DND-41 (cell line): ENCODE results near the gene SUSD6.

Experiments used
- EZH2 ChIP-seq: IDR thresholded peaks from 3 replicates; pipeline ENCODE4 v1.6.1; 2012; ENCODE audit warnings: borderline replicate concordance, low read depth, mild to moderate bottlenecking, moderate library complexity, low read length, inconsistent platforms; ENCODE audit not compliant: severe bottlenecking
- TF ChIP-seq, protein P1 (sequence below): IDR thresholded peaks from 2 replicates; pipeline ENCODE4 v1.5.1; 2012; ENCODE audit warnings: borderline replicate concordance, low read length, moderate library complexity, mild to moderate bottlenecking; ENCODE audit not compliant: poor library complexity, severe bottlenecking; ENCODE audit errors: extremely low read depth

DNA sequence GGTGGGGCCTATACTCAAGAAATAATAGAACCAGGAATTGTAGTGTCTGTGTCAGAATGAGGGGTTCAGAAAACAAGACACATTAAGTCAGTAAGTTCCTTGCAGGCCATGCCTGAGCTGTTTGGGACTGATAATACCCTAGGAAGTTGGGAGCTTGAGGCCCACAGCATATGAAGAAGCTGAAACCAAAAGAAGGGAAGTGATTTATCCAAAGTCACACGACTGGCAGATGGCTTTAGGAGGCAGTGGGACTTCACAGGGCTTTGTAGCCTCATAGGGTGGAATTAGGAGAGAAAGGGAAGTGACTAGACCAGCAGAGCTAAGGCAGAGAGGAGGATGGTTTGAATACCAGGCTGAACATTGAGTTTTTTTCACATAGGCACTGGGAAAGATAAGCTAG is 99.0 kb downstream of the SUSD6 start:
- TF ChIP-seq, protein P1, sequence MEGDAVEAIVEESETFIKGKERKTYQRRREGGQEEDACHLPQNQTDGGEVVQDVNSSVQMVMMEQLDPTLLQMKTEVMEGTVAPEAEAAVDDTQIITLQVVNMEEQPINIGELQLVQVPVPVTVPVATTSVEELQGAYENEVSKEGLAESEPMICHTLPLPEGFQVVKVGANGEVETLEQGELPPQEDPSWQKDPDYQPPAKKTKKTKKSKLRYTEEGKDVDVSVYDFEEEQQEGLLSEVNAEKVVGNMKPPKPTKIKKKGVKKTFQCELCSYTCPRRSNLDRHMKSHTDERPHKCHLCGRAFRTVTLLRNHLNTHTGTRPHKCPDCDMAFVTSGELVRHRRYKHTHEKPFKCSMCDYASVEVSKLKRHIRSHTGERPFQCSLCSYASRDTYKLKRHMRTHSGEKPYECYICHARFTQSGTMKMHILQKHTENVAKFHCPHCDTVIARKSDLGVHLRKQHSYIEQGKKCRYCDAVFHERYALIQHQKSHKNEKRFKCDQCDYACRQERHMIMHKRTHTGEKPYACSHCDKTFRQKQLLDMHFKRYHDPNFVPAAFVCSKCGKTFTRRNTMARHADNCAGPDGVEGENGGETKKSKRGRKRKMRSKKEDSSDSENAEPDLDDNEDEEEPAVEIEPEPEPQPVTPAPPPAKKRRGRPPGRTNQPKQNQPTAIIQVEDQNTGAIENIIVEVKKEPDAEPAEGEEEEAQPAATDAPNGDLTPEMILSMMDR, result no peak
- TF ChIP-seq EZH2, result no peak
